HG03159 (cell line): Measurements from ENCODE around the gene TMCC2.

Source experiments
- ATAC-seq: cut with Tn5 transposase; IDR thresholded peaks from one replicate; pipeline ENCODE4 v1.9.1; 2021; ENCODE audit warnings: mild to moderate bottlenecking, moderate library complexity; ENCODE audit not compliant: unreplicated experiment

The TMCC2 gene

GRCh38 chr1:205259324-205259832 lies 31.6 kb downstream of the TMCC2 start:
- no peak for ATAC-seq

DNA sequence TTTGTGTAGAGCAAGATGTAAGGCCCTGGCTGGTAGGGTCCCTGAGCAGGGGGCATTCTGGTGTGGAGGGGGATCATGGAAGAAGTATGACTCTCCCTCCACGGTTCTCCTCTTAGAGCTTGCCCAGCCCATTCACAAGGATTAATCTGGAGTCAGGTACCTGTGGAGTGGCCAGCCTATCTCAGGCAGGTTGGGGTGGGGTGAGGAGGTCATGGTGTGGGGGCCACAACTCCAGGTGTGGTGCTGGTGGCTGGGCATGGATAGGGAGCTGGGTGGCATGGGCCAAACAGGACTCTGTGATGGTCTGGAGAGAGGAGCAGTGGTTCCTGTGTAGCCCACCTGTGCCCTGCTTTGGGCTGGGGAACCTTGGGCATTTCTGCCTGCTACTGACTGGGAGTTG lies 32.3 kb downstream of the TMCC2 start:
- no peak for ATAC-seq

DNA sequence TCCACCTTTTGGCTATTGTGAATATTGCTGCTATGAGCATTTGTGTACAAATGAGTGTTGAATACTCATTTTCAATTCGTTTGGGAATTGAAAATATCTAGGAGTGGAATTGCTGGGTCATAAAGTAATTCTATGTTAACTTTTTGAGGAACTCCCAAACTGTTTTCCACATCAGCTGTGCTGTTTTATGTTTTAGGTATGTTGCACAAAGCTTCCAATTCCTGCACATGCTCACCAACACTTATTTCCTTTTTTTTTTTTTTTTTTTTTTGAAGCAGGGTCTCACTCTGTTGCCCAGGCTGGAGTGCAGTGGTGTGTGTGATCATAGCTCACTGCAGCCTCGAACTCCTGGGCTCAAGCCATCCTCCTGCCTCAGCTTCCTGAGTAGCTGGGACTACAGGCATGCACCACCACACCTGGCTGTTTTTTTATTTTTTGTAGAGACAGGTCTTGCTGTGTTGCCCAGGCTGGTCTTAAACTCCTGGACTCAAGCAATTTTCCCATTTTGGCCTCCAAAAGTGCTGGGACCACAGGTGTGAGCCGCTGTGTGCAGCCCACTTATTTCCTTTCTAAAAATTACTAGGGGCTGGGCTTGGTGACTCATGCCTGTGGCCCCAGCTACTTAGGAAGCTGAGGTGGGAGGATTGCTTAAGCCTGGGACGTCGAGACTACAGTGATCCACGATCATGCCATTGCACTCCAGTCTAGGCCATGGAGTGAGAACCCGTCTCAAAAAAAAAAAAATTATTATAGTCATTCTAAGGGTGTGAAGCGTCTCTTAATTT lies 33.4 kb downstream of the TMCC2 start:
- ATAC-seq, result no peak

DNA sequence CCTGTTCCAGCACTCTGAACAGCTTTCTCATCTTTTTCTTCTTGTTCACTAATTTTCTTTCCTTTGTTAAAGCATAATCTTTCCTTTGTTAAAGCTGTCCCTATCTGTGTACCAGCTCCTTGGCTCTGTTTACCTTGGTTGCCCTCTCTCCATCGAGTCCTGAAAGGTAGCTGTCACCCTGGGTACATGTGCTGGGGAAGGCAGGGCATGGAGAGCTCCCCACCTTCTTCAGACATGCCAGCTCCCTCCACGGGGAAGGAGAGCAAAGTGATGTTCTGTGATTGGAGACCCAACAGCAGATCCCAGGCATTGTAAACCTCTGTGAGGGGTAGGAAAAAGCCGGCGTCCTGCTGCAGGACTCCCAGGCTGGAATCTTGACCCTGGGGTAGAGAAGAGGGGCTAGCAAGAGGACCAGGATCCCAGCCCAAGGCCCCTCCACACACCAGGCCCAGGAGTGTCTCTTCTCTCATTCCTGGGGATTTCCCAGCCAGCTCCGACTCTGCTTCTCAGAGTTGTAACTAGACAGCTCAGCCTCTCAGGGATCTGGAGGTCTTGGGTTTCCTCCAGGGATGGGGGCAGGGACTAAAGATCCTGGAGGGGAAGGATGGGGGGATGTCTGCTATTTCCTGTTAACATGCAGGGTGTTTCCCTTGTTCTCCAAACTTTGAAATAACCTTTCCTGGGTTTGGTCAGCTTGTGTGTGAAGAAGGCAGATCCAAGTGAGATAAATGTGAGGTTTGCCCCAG lies 34.4 kb downstream of the TMCC2 start:
- ATAC-seq, result no peak

- ATAC-seq, result no peak
Observed at GRCh38 chr1:205262731-205263171, 35.0 kb downstream of the TMCC2 start.

DNA sequence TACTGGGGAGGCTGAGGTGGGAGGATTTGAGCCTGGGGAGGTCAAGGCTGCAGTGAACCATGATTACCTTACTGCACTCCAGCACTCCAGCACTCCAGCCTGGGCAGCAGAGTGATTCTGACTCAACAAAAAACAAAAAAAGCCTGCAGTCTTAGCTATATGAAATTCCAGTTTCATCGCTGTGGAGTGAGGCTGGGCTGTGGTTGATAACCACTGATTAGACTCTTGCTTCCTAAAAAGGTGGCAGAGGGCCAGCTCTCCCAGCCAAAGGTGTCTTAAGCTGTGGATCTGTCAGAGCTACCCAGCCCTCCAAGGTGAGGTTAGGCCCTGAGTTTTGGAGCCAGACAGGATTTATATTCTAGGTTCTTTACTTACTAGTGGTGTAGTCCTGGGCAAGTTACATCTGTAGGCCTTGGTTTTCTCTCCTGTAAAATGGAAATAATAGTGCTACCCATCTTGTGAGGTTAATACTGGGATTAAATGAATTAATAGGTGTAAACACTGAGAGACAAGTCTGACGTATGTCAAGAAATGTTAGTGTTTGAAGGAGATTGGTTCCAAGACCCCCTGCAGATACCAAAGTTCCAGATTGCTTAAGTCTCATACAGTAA lies 35.9 kb downstream of the TMCC2 start:
- no peak for ATAC-seq

GRCh38 chr1:205266611-205267305 lies 39.0 kb downstream of the TMCC2 start:
- no peak for ATAC-seq

- ATAC-seq, result no peak
Observed at GRCh38 chr1:205267306-205267902, 39.7 kb downstream of the TMCC2 start.

- ATAC-seq, result no peak
Observed at GRCh38 chr1:205268846-205269680, 41.3 kb downstream of the TMCC2 start.

DNA sequence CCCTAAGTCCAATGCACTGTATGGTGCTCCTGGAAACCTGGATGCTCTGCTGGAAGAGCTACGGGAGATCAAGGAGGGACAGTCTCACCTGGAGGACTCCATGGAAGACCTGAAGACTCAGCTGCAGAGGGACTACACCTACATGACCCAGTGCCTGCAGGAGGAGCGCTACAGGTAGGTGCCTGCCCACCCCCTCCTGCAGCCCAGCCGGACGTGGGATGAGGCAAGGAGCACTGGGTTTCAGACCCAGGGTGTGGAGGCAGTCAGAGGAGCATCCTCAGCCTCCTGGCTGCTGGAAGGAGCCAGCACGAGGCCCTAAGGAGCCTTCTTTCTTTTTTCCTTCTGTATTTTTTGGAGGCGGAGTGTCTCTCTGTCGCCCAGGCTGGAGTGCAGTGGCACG lies 42.0 kb downstream of the TMCC2 start:
- no peak for ATAC-seq

DNA sequence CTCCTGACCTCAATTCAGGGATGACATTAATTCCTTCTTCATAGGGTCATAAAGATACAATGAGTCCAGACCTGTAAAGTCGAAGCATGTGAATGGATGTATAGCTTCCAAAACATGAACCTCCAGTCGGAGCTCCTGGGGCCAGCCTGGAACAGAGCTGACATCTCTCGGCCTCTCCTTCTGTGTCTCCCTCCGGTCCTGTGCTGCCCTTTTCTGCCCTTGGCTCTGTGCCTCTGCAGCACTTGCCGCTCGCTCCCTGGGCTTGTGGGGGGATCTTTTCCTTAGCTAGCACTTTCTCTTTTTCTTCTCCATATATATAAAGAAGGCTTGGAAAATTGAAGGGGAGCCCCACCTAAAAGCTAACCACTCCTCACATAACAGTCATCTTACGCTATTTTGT lies 42.5 kb downstream of the TMCC2 start:
- ATAC-seq, result no peak

GRCh38 chr1:205270764-205271163 lies 43.0 kb downstream of the TMCC2 start:
- no peak for ATAC-seq

GRCh38 chr1:205271277-205271676 lies 43.5 kb downstream of the TMCC2 start:
- ATAC-seq, result no peak

GRCh38 chr1:205271745-205272144 lies 44.0 kb downstream of the TMCC2 start:
- ATAC-seq, result no peak

- no peak for ATAC-seq
Observed at GRCh38 chr1:205272536-205272935, 44.8 kb downstream of the TMCC2 start.

DNA sequence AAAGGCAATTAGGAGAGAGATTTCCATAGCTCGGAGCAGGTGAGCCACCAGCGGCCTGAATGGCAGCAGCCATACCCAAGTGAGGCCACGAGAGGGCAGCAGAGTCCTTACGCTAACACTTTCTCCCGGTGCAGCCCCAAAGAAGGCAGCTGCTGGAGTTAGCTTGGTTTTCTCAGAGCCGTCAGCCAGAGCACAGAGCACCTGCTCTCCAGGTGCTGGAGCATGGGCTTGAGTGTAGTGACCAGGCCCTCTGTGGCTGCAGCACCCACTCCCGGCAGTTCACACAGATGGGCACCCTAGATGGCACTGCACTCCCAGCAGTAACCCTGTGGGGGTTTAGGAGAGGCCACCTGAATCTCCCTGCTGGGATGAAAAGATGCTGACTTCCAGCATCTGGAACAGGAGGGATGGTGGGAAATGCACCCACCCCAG lies 45.8 kb downstream of the TMCC2 start:
- ATAC-seq, result peak; percentile 54

DNA sequence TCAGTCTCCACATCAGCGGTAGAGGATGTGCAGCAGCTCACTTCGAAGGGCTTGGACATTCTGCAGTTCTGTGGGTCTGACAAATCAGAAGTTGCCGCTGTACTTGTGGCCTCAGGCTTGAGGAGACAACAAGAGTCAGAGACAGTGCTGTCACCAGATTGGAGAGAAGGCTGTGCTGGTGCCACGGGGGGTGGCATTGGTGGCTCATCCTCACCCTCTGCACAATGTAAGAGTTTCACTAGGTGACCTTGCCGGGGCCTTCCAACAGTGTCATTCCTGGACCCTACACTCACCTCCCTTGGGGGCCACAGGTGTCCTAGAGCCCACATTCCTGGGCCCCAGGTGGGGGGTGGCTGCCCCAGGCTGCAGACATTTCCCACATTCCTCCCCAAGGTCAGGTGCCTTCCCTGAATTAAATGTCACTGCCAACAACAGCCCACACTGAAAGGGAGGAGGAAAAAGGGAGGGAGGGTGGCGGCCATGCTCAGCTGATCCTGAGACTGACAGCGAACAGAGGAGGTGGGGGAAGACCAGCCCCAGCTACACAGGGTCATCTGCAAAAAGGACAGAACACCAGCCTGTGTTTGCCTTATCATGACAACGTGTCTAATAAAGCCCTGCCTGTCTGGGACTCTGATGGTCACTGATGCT lies 46.4 kb downstream of the TMCC2 start:
- no peak for ATAC-seq

DNA sequence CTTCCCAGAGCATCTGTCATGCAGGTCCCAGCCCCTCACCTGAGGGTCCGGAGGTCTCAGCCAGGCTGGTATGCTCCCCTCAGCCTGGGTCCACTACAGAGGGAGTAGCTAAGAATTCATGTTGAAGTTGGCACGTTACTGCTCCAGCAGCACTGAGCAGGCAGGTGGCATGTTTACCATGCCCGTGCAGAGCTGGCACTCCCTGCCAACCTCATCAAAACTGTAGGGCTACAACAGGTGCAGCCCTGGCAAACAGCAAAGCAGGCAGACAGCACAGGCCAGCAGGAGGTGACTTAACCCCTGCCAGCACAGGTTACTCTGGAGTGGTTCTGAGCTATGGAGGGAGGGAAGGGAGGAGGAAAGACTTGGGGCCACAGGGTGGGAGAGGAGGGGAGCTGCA lies 47.4 kb downstream of the TMCC2 start:
- no peak for ATAC-seq
